GM19468 (cell line): ENCODE measurements around the gene OSBPL9.
"Not testable (repeated sequence)": the region's sequence is repeated elsewhere in the genome, so short reads cannot be mapped to it uniquely, and the experiment has no call there.

ENCODE experiments used
- ATAC-seq: cut with Tn5 transposase; IDR thresholded peaks from one replicate; pipeline ENCODE4 v1.9.1; 2021; ENCODE audit warnings: mild to moderate bottlenecking, moderate library complexity, moderate number of reproducible peaks; ENCODE audit not compliant: unreplicated experiment; ENCODE audit errors: extremely low read depth

OSBPL9 gene

GRCh38 chr1:51635615-51636014 is 18.7 kb downstream of the OSBPL9 start:
- no peak for ATAC-seq

GRCh38 chr1:51636191-51636590 is 19.3 kb downstream of the OSBPL9 start:
- no peak for ATAC-seq

DNA sequence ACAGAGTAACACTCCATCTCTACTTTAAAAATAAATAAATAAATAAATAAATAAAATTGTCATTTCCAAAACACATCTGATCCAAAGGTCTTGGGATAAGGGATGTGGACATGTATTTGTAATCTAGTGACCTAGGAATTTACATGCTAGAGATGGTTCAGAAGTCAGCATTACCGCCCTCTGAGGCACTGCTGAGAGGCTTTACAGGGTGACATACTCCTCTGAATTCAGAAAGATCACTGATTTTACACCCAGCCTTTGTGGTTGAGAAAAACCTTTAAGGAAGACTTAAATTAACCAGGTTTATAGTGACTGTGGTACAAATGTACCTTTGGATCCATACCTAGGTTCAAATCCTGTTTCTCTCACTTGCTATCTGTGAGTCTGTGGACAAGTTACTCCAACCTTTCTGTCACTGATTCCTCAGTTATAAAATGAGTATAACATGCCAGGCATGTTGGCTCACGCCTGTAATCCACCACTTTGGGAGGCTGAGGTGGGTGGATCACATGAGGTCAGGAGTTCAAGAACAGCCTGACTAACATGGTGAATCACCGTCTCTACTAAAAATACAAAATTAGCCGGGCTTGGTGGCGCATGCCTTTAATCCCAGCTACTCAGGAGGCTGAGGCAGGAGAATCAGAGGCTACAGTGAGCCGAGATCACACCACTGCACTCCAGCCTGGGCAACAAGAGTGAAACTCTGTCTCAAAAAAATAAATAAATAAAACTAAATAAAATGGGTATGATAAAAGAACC is 20.1 kb downstream of the OSBPL9 start:
- no peak for ATAC-seq

GRCh38 chr1:51638350-51638749 is 21.5 kb downstream of the OSBPL9 start:
- ATAC-seq: no peak

GRCh38 chr1:51639694-51640093 is 22.8 kb downstream of the OSBPL9 start:
- ATAC-seq: no peak

- no peak for ATAC-seq
Observed at GRCh38 chr1:51641096-51641495, 24.2 kb downstream of the OSBPL9 start.

DNA sequence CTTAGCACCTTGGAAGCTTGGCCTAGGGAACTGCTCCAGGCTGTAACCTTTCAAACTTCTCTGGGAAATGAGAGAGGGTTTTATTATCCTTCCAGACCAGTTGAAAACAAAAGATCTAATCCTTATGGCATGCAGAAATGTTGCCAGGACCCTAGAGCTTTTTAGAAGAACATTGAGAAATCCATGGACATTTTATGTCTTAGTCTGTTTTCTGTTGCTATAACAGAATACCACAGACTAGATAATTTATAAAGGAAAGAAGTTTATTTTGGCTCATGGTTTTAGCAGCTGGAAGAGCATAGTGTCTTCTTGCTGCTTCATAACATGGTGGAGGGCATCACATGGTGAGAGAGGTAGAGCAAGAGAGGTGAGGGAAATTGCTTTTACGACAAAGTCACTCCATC is 25.8 kb downstream of the OSBPL9 start:
- no peak for ATAC-seq

GRCh38 chr1:51643362-51643761 is 26.5 kb downstream of the OSBPL9 start:
- ATAC-seq: no peak

DNA sequence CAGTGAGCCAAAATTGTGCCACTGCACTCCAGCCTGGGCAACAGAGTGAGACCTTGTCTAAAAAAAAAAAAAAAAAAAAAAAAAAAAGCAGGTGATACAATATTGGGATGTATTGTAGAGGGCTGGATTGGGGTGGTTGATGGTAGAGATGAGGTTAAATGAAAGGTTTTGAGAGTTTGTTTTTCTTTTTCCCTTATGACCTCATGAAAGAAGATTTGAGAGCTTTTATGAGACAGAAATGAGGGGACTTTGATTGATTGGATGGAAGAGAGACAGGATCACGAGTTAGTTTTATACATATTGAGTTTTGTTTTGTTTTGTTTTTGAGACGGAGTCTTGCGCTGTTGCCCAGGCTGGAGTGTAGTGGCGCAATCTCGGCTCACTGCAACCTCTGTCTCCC is 27.1 kb downstream of the OSBPL9 start:
- no peak for ATAC-seq

- ATAC-seq: no peak
Observed at GRCh38 chr1:51644533-51645197, 27.8 kb downstream of the OSBPL9 start.

GRCh38 chr1:51646592-51646991 is 29.7 kb downstream of the OSBPL9 start:
- not testable (repeated sequence) for ATAC-seq

- ATAC-seq: no peak
Observed at GRCh38 chr1:51648180-51649109, 31.6 kb downstream of the OSBPL9 start.

- ATAC-seq: no peak
Observed at GRCh38 chr1:51649593-51650091, 32.8 kb downstream of the OSBPL9 start.

DNA sequence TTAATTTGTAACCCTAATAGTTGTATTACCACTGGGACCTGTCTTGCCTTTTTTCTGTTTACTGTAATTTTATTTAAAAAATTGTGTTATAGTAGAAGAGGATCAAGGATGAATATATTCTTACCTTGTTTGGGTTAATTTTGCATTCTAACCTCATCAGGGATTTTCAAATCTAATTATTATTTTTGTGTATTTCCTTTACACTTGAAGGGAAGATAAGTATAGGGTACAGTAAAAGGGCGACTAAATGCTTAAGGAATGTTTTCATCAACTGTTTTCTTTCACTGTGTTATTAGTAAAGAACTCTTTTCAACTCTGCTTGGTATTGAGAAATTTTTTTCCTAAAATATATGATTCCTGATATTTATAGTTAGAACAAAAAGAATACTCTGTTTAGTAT is 33.3 kb downstream of the OSBPL9 start:
- no peak for ATAC-seq

GRCh38 chr1:51651552-51651942 is 34.7 kb downstream of the OSBPL9 start:
- ATAC-seq: no peak

GRCh38 chr1:51652599-51652998 is 35.7 kb downstream of the OSBPL9 start:
- ATAC-seq: no peak

GRCh38 chr1:51653127-51653526 is 36.2 kb downstream of the OSBPL9 start:
- no peak for ATAC-seq

DNA sequence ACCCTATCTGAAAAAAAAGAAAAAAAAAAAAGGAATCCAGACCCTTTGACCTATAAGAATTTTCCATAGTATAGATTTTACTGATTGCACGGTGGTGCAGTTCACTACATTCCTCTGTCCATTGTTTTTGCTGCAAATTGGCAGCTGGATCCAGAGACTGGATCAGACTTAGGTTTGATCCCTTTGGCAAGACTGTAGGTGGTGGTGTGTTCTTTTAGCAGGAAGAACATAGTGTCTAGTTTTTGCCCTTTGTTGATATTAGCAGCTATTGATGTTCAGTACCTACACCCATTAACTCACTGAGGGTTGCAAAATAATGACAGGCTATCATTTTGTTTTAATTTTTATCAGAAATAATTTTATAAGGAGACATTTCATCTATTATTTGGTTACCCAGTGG is 37.1 kb downstream of the OSBPL9 start:
- ATAC-seq: no peak

DNA sequence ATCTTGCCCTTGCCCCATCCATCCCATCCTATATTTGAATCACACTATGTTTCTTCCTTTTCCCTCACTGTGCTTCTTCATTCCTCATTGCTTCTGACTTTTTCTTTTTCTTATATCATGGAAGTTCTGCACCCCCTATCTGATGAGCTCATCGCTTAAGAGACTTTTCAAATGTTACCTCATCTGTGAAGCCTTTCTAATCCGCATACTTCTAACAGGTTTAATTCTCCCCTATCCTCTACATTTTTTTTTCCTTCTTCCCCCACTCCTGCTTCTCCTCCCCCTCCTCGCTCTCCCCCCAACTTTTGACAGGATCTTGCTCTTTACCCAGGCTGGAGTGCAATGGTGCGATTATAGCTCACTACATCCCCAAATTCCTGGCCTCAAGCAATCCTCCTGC is 39.5 kb downstream of the OSBPL9 start:
- no peak for ATAC-seq

DNA sequence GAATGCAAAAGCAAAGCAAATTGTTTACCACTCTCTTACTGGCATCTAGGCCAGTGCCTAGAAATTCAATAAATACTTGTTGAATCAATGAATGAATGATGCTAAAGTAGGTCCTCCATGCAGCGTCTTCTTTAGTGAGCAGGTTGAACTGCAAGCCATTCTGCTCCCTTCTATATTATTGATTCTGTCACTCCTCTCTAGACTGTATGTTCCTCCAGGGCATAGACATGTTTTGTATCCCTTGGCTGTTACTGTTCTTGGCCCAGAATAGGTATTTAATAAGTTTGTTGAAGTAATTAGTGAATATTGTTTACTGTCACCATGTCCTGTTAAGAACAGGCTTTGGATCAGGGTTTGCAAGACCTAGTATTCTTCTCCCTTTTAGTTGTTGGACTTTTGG is 43.7 kb downstream of the OSBPL9 start:
- no peak for ATAC-seq

GRCh38 chr1:51661081-51661518 is 44.2 kb downstream of the OSBPL9 start:
- no peak for ATAC-seq
